Measurements from ENCODE around the gene ZNF747.

GRCh38 chr16:30490210-30490609 is 44.4 kb downstream of the ZNF747 start:
- TF ChIP-seq CTCF (IDR thresholded peaks at IDR 0.05; ENCODE audit: extremely low read depth in 1 of 2, insufficient read depth in 1 of 2, low read depth in 1 of 2, low read length in 2 of 2) (no peak), GATA2 (IDR thresholded peaks at IDR 0.05; ENCODE audit: insufficient read depth, insufficient read length, low read depth, low read length) (no peak)
